SK-N-SH treated with all-trans-retinoic acid at 6 μM for 48 hours (cell line): ENCODE measurements around the gene HECTD3.
A peak's percentile ranks its signal among the peaks of the same experiment; 100 is the strongest.
"Not testable (repeated sequence)": the region's sequence is repeated elsewhere in the genome, so short reads cannot be mapped to it uniquely, and the experiment has no call there.

Experiments
- ATAC-seq: fragments of 200-7000 bp; cut with Tn5 transposase; 3 replicates; pipeline ENCODE4 v1.9.1; 2020; ENCODE audit warnings: mild to moderate bottlenecking, moderate library complexity
- ARNTL ChIP-seq: fragments of 450-650 bp; formaldehyde crosslinking; IDR thresholded peaks from 2 replicates; pipeline ENCODE4 v1.5.0; 2020; ENCODE audit warnings: low read depth, mild to moderate bottlenecking, moderate library complexity, borderline replicate concordance
- BACH2 ChIP-seq: fragments of 250-450 bp; sonication (Bioruptor Pico); IDR thresholded peaks from 2 replicates; pipeline ENCODE4 v1.9.0; 2021; ENCODE audit warnings: mild to moderate bottlenecking, borderline replicate concordance
- CREB5 ChIP-seq: fragments of 250-450 bp; sonication (Bioruptor Pico); IDR thresholded peaks from 2 replicates; pipeline ENCODE4 v1.5.1; 2020; ENCODE audit warnings: low read depth, mild to moderate bottlenecking, moderate library complexity
- CSDC2 ChIP-seq: fragments of 250-450 bp; sonication (Bioruptor Pico); IDR thresholded peaks from 2 replicates; pipeline ENCODE4 v1.5.0; 2020; ENCODE audit warnings: mild to moderate bottlenecking, moderate library complexity
- CSRNP3 ChIP-seq: fragments of 250-450 bp; sonication (Bioruptor Pico); IDR thresholded peaks from 2 replicates; pipeline ENCODE4 v1.5.1; 2021; ENCODE audit warnings: mild to moderate bottlenecking, moderate library complexity
- ESRRG ChIP-seq: fragments of 250-450 bp; sonication (Bioruptor Pico); IDR thresholded peaks from 2 replicates; pipeline ENCODE4 v1.6.1; 2021; ENCODE audit warnings: mild to moderate bottlenecking
- GLIS3 ChIP-seq: fragments of 250-450 bp; sonication (Bioruptor Pico); IDR thresholded peaks from 2 replicates; pipeline ENCODE4 v1.5.0; 2020; ENCODE audit warnings: mild to moderate bottlenecking, moderate library complexity
- ISL1 ChIP-seq: fragments of 250-450 bp; sonication (Bioruptor Pico); IDR thresholded peaks from 2 replicates; pipeline ENCODE4 v2.1.2; 2022; ENCODE audit warnings: mild to moderate bottlenecking, moderate library complexity
- OSR1 ChIP-seq: fragments of 250-450 bp; sonication (Bioruptor Pico); IDR thresholded peaks from 2 replicates; pipeline ENCODE4 v1.8.0; 2022; ENCODE audit warnings: moderate library complexity, mild to moderate bottlenecking, inconsistent platforms
- PATZ1 ChIP-seq: fragments of 250-450 bp; sonication (Bioruptor Pico); IDR thresholded peaks from 2 replicates; pipeline ENCODE4 v1.8.0; 2020; ENCODE audit warnings: mild to moderate bottlenecking, moderate library complexity, borderline replicate concordance
- POU6F1 ChIP-seq: fragments of 250-450 bp; sonication (Bioruptor Pico); IDR thresholded peaks from 2 replicates; pipeline ENCODE4 v1.8.0; 2021; ENCODE audit warnings: low read depth, mild to moderate bottlenecking, moderate library complexity, borderline replicate concordance
- PPARA ChIP-seq: fragments of 250-450 bp; sonication (Bioruptor Pico); IDR thresholded peaks from 2 replicates; pipeline ENCODE4 v1.5.0; 2020; ENCODE audit warnings: mild to moderate bottlenecking, borderline replicate concordance
- RARB ChIP-seq: fragments of 250-450 bp; sonication (Bioruptor Pico); IDR thresholded peaks from 2 replicates; pipeline ENCODE4 v1.8.0; 2021; ENCODE audit warnings: mild to moderate bottlenecking, moderate library complexity
- SNAI2 ChIP-seq: fragments of 250-450 bp; sonication (Bioruptor Pico); IDR thresholded peaks from 2 replicates; pipeline ENCODE4 v1.5.0; 2020; ENCODE audit warnings: mild to moderate bottlenecking, moderate library complexity
- TCF4 ChIP-seq: fragments of 250-450 bp; sonication (Bioruptor Pico); IDR thresholded peaks from 2 replicates; pipeline ENCODE4 v1.8.0; 2021; ENCODE audit warnings: mild to moderate bottlenecking, moderate library complexity, borderline replicate concordance
- TSHZ2 ChIP-seq: fragments of 250-450 bp; sonication (Bioruptor Pico); IDR thresholded peaks from 2 replicates; pipeline ENCODE4 v1.5.0; 2020; ENCODE audit warnings: mild to moderate bottlenecking, moderate library complexity
- ZFP3 ChIP-seq: fragments of 250-450 bp; sonication (Bioruptor Pico); IDR thresholded peaks from 2 replicates; pipeline ENCODE4 v1.5.0; 2020; ENCODE audit warnings: mild to moderate bottlenecking, moderate library complexity
- ZFP30 ChIP-seq: fragments of 450-650 bp; formaldehyde crosslinking; IDR thresholded peaks from 2 replicates; pipeline ENCODE4 v1.5.0; 2022; ENCODE audit warnings: mild to moderate bottlenecking, moderate library complexity
- ZNF565 ChIP-seq: fragments of 450-650 bp; formaldehyde crosslinking; conservative IDR thresholded peaks from 2 replicates; pipeline ENCODE4 v1.5.0; 2020; ENCODE audit warnings: low read depth, mild to moderate bottlenecking, moderate library complexity
- ZNF70 ChIP-seq: fragments of 450-650 bp; formaldehyde crosslinking; IDR thresholded peaks from 2 replicates; pipeline ENCODE4 v1.5.0; 2020; ENCODE audit warnings: mild to moderate bottlenecking, moderate library complexity

HECTD3 gene

GRCh38 chr1:44988531-44989156, 22.5 kb downstream of the HECTD3 start (continued):
- TF ChIP-seq CREB5 (no peak), GLIS3 (no peak), ZNF565 (CRISPR knock-in tag) (no peak), ZFP3 (CRISPR knock-in tag) (no peak), SNAI2 (CRISPR knock-in tag) (no peak), PPARA (CRISPR knock-in tag) (no peak), RARB (CRISPR knock-in tag) (no peak), BACH2 (no peak), ZFP30 (CRISPR knock-in tag) (no peak), PATZ1 (CRISPR knock-in tag) (no peak), POU6F1 (CRISPR knock-in tag) (no peak)

- TF ChIP-seq OSR1 (CRISPR knock-in tag): no peak
- TF ChIP-seq ZNF70 (CRISPR knock-in tag): no peak
- peak; percentile 28 for ATAC-seq
Observed at GRCh38 chr1:44985747-44986359, 25.3 kb downstream of the HECTD3 start.

GRCh38 chr1:44977372-44977771, 33.8 kb downstream of the HECTD3 start:
- ATAC-seq: not testable (repeated sequence)

GRCh38 chr1:44976252-44976651, 34.9 kb downstream of the HECTD3 start:
- ATAC-seq: no peak
- no peak for TF ChIP-seq ZFP3 (CRISPR knock-in tag)
- no peak for TF ChIP-seq ESRRG (CRISPR knock-in tag)
- TF ChIP-seq CSRNP3 (CRISPR knock-in tag): no peak
- no peak for TF ChIP-seq OSR1 (CRISPR knock-in tag)
- TF ChIP-seq PATZ1 (CRISPR knock-in tag): no peak

GRCh38 chr1:44973645-44974044, 37.5 kb downstream of the HECTD3 start:
- ATAC-seq: no peak
- TF ChIP-seq TCF4 (no peak), ARNTL (no peak), POU6F1 (CRISPR knock-in tag) (no peak), ESRRG (CRISPR knock-in tag) (no peak), ZNF565 (CRISPR knock-in tag) (no peak), ISL1 (CRISPR knock-in tag) (no peak), BACH2 (no peak), RARB (CRISPR knock-in tag) (no peak), CSDC2 (CRISPR knock-in tag) (no peak), OSR1 (CRISPR knock-in tag) (no peak), ZNF70 (CRISPR knock-in tag) (no peak), TSHZ2 (no peak), ZFP30 (CRISPR knock-in tag) (no peak), ZFP3 (CRISPR knock-in tag) (no peak)
